ENCODE data around the gene HSF4.

DNA sequence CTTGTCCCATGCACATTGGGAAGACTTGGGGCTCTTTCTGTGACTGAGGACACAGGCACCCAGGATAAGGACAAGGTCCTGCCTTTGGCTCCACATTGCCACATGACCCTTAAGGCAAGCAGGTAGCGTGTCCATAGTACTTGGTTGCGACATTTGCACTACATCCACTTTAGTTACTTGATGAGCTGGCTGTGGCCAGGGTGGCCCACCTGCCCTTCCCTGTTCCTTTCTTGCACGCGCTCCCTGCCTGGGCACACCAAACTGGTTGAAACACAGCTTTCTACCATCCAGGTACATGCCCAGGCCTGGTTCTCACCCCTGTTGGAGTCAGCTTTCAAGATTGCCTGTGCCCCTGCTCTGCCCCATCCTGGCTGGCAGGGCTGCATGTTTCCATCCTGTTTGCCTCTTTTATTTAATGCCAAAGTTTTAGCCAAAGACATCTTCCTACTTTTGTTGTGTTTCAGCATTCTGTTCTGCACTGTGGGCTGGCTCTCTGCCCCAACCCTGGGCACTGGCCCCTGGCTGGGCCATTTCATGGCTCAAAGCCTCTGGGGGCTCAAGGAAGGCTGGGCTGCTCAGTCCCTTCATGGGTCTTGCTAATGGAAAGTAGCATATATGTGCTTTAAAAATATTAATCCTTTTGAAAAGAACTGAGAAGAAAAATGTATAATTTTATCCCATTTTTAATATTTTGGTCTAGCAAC, 17.0 kb upstream of the HSF4 start:
- TF ChIP-seq, protein P1, sequence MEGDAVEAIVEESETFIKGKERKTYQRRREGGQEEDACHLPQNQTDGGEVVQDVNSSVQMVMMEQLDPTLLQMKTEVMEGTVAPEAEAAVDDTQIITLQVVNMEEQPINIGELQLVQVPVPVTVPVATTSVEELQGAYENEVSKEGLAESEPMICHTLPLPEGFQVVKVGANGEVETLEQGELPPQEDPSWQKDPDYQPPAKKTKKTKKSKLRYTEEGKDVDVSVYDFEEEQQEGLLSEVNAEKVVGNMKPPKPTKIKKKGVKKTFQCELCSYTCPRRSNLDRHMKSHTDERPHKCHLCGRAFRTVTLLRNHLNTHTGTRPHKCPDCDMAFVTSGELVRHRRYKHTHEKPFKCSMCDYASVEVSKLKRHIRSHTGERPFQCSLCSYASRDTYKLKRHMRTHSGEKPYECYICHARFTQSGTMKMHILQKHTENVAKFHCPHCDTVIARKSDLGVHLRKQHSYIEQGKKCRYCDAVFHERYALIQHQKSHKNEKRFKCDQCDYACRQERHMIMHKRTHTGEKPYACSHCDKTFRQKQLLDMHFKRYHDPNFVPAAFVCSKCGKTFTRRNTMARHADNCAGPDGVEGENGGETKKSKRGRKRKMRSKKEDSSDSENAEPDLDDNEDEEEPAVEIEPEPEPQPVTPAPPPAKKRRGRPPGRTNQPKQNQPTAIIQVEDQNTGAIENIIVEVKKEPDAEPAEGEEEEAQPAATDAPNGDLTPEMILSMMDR (IDR thresholded peaks at IDR 0.05 in 4 of 5, conservative IDR thresholded peaks at IDR 0.05 in 1 of 5), result no peak
- TF ChIP-seq POLR2A (IDR thresholded peaks at IDR 0.05), result no peak

All from gastrocnemius medialis (tissue), 4 donors.